ENCODE measurements around the gene EIF4G1. TPM values are rescaled to one million over a fixed set of nuclear protein-coding genes. Genes with fewer than 3 reads are reported as not detected.

EIF4G1 gene
- total RNA-seq, 4 donors from 2014 or later = 133 to 269 (median 170) TPM

DNA sequence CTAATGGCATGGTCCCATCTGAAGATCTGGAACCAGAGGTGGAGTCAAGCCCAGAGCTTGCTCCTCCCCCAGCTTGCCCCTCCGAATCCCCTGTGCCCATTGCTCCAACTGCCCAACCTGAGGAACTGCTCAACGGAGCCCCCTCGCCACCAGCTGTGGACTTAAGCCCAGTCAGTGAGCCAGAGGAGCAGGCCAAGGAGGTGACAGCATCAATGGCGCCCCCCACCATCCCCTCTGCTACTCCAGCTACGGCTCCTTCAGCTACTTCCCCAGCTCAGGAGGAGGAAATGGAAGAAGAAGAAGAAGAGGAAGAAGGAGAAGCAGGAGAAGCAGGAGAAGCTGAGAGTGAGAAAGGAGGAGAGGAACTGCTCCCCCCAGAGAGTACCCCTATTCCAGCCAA is 7.3 kb downstream of the EIF4G1 start:
- Histone ChIP-seq H3K4me1 (peaks cover 0 to 17% of the 10 kb centered on the region in 2 donors), H3K4me3 (no peak overlapping the region), H3K9me3 (no peaks in the 10 kb centered on the region), H3K36me3 (no peaks in the 10 kb centered on the region), H3K27me3 (no peaks in the 10 kb centered on the region), H3K27ac (peak overlapping the region in 1 of 2 donors; percentile 7)
- intact Hi-C loops (cut with DNase I; ENCODE audit: low total_unique reads) = no loop called here
- DNase-seq = no peak
- TF ChIP-seq POLR2A (IDR thresholded peaks at IDR 0.05) (no peak), CTCF (IDR thresholded peaks at IDR 0.05) (no peak)

- H3K36me3 ChIP-seq = no peaks in the 10 kb centered on the region
- H3K4me1 ChIP-seq = peaks cover 0 to 10% of the 10 kb centered on the region in 2 donors
- TF ChIP-seq POLR2A (IDR thresholded peaks at IDR 0.05) (no peak), CTCF (IDR thresholded peaks at IDR 0.05) (no peak)
- intact Hi-C loops (cut with DNase I; ENCODE audit: low total_unique reads) = no loop called here
- no peaks in the 10 kb centered on the region for H3K9me3 ChIP-seq
- H3K4me3 ChIP-seq = no peak overlapping the region
- H3K27ac ChIP-seq = peak overlapping the region in 1 of 2 donors; percentile 7
- DNase-seq = peak; percentile 61 to 67
- no peaks in the 10 kb centered on the region for H3K27me3 ChIP-seq
These were observed 8.5 kb downstream of the EIF4G1 start for GRCh38 chr3:184322731-184323487.

DNA sequence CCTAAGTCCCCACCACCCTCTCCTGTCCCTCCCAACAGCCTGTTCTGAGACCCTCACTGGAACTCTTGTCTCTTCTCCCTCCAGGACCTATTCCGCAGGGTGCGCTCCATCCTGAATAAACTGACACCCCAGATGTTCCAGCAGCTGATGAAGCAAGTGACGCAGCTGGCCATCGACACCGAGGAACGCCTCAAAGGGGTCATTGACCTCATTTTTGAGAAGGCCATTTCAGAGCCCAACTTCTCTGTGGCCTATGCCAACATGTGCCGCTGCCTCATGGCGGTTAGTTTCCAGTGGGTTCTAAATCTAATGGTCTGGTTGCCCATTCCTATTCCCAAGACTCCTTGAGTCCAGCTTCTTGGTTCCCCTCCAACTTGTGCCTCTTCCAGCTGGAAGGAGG is 9.3 kb downstream of the EIF4G1 start:
- no peak for TF ChIP-seq POLR2A (IDR thresholded peaks at IDR 0.05)
- no peak for TF ChIP-seq CTCF (IDR thresholded peaks at IDR 0.05)
- Histone ChIP-seq H3K4me3 (no peak overlapping the region), H3K36me3 (no peaks in the 10 kb centered on the region), H3K27me3 (no peaks in the 10 kb centered on the region), H3K27ac (no peak overlapping the region), H3K9me3 (no peaks in the 10 kb centered on the region), H3K4me1 (peaks cover 0 to 10% of the 10 kb centered on the region in 2 donors)
- intact Hi-C loops (cut with DNase I; ENCODE audit: low total_unique reads) = no loop called here
- DNase-seq = no peak

GRCh38 chr3:184325269-184325668 is 10.9 kb downstream of the EIF4G1 start:
- no peaks in the 10 kb centered on the region for H3K4me1 ChIP-seq
- no peak overlapping the region for H3K4me3 ChIP-seq
- H3K36me3 ChIP-seq = no peaks in the 10 kb centered on the region
- intact Hi-C loops (cut with DNase I; ENCODE audit: low total_unique reads) = no loop called here
- H3K9me3 ChIP-seq = no peaks in the 10 kb centered on the region
- no peaks in the 10 kb centered on the region for H3K27me3 ChIP-seq
- no peak for DNase-seq
- no peak for TF ChIP-seq POLR2A (IDR thresholded peaks at IDR 0.05)
- TF ChIP-seq CTCF (IDR thresholded peaks at IDR 0.05) = no peak
- no peak overlapping the region for H3K27ac ChIP-seq

DNA sequence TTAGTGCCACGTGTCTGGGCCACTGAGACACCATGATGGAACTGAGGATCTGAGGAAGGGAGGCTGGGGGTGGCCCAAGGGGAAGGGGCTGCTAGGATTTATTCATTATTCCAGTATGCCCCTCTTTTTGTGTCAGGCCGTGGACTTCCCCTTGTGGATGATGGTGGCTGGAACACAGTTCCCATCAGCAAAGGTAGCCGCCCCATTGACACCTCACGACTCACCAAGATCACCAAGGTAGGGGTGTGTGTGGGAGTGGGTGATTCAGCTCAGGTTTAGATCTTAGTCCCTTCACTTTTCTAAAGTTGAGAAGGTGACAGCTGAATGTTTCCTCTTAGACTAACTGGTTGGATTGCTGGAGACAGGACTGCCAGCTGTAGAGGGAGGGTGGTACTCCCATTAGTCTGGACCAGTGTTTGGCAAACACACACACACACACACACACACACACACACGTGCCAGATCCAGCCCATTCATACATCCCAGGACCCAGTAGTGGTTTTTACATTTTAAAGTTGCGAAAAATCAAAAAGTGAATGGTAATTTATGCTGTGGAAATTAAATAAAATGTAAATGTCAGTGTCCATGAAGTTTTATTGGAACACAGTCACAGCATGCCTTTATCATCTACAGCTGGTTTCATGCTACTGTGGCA is 11.4 kb downstream of the EIF4G1 start:
- TF ChIP-seq POLR2A (IDR thresholded peaks at IDR 0.05) = no peak
- TF ChIP-seq CTCF (IDR thresholded peaks at IDR 0.05) = no peak
- H3K4me3 ChIP-seq = no peak overlapping the region
- no peaks in the 10 kb centered on the region for H3K27me3 ChIP-seq
- no peak for DNase-seq
- H3K9me3 ChIP-seq = no peaks in the 10 kb centered on the region
- H3K36me3 ChIP-seq = no peaks in the 10 kb centered on the region
- intact Hi-C loops (cut with DNase I; ENCODE audit: low total_unique reads) = no loop called here
- no peak overlapping the region for H3K27ac ChIP-seq
- H3K4me1 ChIP-seq = no peaks in the 10 kb centered on the region

All from uterus (tissue), 4 donors.